Measurements from ENCODE around the gene MAD2L2. TPM values are rescaled to one million over a fixed set of nuclear protein-coding genes. Genes with fewer than 3 reads are reported as not detected.

The MAD2L2 gene
- total RNA-seq, 1 donor from 2014 or later = 111 TPM

- H3K4me1 Mint-ChIP-seq = peaks cover 6% of the 10 kb centered on the region
- TF ChIP-seq CTCF (conservative IDR thresholded peaks at IDR 0.05) = peak; percentile 96
- no peaks in the 10 kb centered on the region for H3K36me3 Mint-ChIP-seq (ENCODE audit: low read depth)
- DNase-seq (ENCODE audit: low read depth, low spot score) = peak; percentile 77
- H3K4me3 Mint-ChIP-seq = peak overlapping the region; percentile 15
- no peaks in the 10 kb centered on the region for H3K9me3 Mint-ChIP-seq
- peaks cover 12% of the 10 kb centered on the region for H3K27me3 Mint-ChIP-seq (ENCODE audit: low read depth)
- no peak overlapping the region for H3K27ac Mint-ChIP-seq (ENCODE audit: unreplicated experiment)
These were observed 38.5 kb upstream of the MAD2L2 start for GRCh38 chr1:11719313-11720032.

- TF ChIP-seq CTCF (conservative IDR thresholded peaks at IDR 0.05) = no peak
- no peaks in the 10 kb centered on the region for H3K36me3 Mint-ChIP-seq (ENCODE audit: low read depth)
- H3K27me3 Mint-ChIP-seq (ENCODE audit: low read depth) = peaks cover 12% of the 10 kb centered on the region
- peaks cover 6% of the 10 kb centered on the region for H3K4me1 Mint-ChIP-seq
- H3K9me3 Mint-ChIP-seq = no peaks in the 10 kb centered on the region
- no peak overlapping the region for H3K4me3 Mint-ChIP-seq
- H3K27ac Mint-ChIP-seq (ENCODE audit: unreplicated experiment) = no peak overlapping the region
- no peak for DNase-seq (ENCODE audit: low read depth, low spot score)
These were observed 34.1 kb upstream of the MAD2L2 start for GRCh38 chr1:11714831-11715575.

- Mint-ChIP-seq H3K36me3 (ENCODE audit: low read depth) (no peaks in the 10 kb centered on the region), H3K4me1 (no peaks in the 10 kb centered on the region), H3K27ac (ENCODE audit: unreplicated experiment) (no peak overlapping the region), H3K4me3 (no peak overlapping the region), H3K9me3 (no peaks in the 10 kb centered on the region), H3K27me3 (ENCODE audit: low read depth) (peaks cover 3% of the 10 kb centered on the region)
- no peak for TF ChIP-seq CTCF (conservative IDR thresholded peaks at IDR 0.05)
- no peak for DNase-seq (ENCODE audit: low read depth, low spot score)
These were observed 32.1 kb upstream of the MAD2L2 start for GRCh38 chr1:11713095-11713494.

- no peaks in the 10 kb centered on the region for H3K9me3 Mint-ChIP-seq
- no peaks in the 10 kb centered on the region for H3K36me3 Mint-ChIP-seq (ENCODE audit: low read depth)
- no peak for TF ChIP-seq CTCF (conservative IDR thresholded peaks at IDR 0.05)
- DNase-seq (ENCODE audit: low read depth, low spot score) = no peak
- H3K27me3 Mint-ChIP-seq (ENCODE audit: low read depth) = peaks cover 3% of the 10 kb centered on the region
- peaks cover 4% of the 10 kb centered on the region for H3K4me1 Mint-ChIP-seq
- no peak overlapping the region for H3K27ac Mint-ChIP-seq (ENCODE audit: unreplicated experiment)
- no peak overlapping the region for H3K4me3 Mint-ChIP-seq
These were observed 31.3 kb upstream of the MAD2L2 start for GRCh38 chr1:11712285-11712684.

- Mint-ChIP-seq H3K36me3 (ENCODE audit: low read depth) (no peaks in the 10 kb centered on the region), H3K27ac (ENCODE audit: unreplicated experiment) (no peak overlapping the region), H3K4me3 (no peak overlapping the region), H3K4me1 (peaks cover 4% of the 10 kb centered on the region), H3K9me3 (no peaks in the 10 kb centered on the region), H3K27me3 (ENCODE audit: low read depth) (peaks cover 3% of the 10 kb centered on the region)
- TF ChIP-seq CTCF (conservative IDR thresholded peaks at IDR 0.05) = no peak
- no peak for DNase-seq (ENCODE audit: low read depth, low spot score)
These were observed 30.5 kb upstream of the MAD2L2 start for GRCh38 chr1:11711490-11711889.
